ENCODE data around the gene DMBX1. TPM values are rescaled to one million over a fixed set of nuclear protein-coding genes. Genes with fewer than 3 reads are reported as not detected.

Gene DMBX1
- total and polyA plus RNA-seq, 9 of the 15 experiments (the other 6 are each of a cell fraction or from before 2014, with no cell fraction given) = 0.25 to 4.3 (median 1.0) TPM

DNA sequence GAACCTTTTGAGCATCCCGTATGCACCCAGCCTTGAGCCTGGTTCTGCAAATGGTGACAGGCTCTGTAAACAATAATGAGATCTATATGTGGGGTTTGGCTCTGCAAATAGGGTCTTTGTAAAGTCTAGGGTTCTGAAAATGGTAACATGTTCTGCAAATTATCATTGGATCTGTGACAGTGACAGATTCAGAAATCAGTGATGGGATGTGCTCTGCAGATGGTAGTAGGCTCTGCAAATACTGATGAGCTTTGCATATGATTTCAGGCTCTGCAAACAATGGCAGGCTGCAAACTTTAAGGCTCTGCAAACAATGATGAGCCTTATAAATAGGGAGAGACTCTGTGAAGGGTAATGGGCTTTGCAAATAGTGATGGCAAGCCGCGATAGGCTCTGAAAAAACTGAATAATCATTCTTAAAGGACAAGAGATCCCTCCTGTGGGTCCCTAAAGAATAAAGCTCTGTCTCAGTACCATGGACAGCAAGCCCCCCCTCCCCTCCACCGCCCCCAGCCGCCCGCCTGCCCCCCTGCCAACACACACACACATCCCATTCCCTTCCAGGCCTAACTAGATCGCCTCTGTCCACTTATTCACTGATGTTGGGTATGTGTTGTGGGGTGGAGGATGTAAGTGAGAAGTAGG is 17.7 kb upstream of the DMBX1 start:
- Histone ChIP-seq H2AFZ (ENCODE audit: low read depth, low read length) (no peak overlapping the region), H3K9me3 (replicated peaks; ENCODE audit: control insufficient read depth, insufficient read depth, low read depth, low read length) (no peaks in the 10 kb centered on the region), H3K4me1 (replicated peaks in 1 of 2; ENCODE audit: control insufficient read depth in 2 of 2, insufficient read depth in 2 of 2, low read length in 2 of 2) (peaks cover 0 to 16% of the 10 kb centered on the region in 2 experiments; a peak in 2 of 5 replicates), H3K79me2 (ENCODE audit: control insufficient read depth, insufficient read depth, low read length) (no peaks in the 10 kb centered on the region), H3K27me3 (ENCODE audit: control insufficient read depth in 2 of 2, insufficient read depth in 2 of 2, low read length in 2 of 2) (peaks cover 0 to 8% of the 10 kb centered on the region in 2 experiments; a peak in 2 of 5 replicates), H3K27ac (ENCODE audit: extremely low read depth, low read depth, low read length) (no peak overlapping the region), H3K4me3 (no peak overlapping the region), H4K20me1 (replicated peaks; ENCODE audit: control insufficient read depth, insufficient read depth, low read length) (no peaks in the 10 kb centered on the region), H3K9ac (ENCODE audit: insufficient read depth in 1 of 2, low read depth in 2 of 2, low read length in 2 of 2) (no peak overlapping the region), H3K4me2 (ENCODE audit: insufficient read depth, low read length) (no peak overlapping the region), H3K9me1 (ENCODE audit: control insufficient read depth, insufficient read depth, low read length) (no peaks in the 10 kb centered on the region), H3K36me3 (ENCODE audit: control insufficient read depth, insufficient read depth, low read length) (no peaks in the 10 kb centered on the region)
- BruUV-seq (replicated peaks) = no TSS peak
- CTCF ChIA-PET (ENCODE audit: low intra/inter-chr PET ratio) = interaction anchor here (1.1 kb wide), 1 partner anchor 25 kb away, joined by 3 read pairs; no protein-coding TSS in a partner anchor
- intact Hi-C loops (cut with micrococcal nuclease) = no loop called here
- 6% methylated on average over 4 of the region's 7 CpGs for WGBS (ENCODE audit: insufficient coverage, low coverage, missing lambda C conversion rate)
- FAIRE-seq = no peak
- POLR2A ChIA-PET = interaction anchor here (0.6 to 1.9 kb wide), 7 partner anchors 10 to 209 kb away, joined by 3 to 6 read pairs (median 3); no protein-coding TSS in a partner anchor
- ATAC-seq = no peak
- in situ Hi-C loops (cut with MboI) = no loop called here
- peak in 2 of 4 experiments; percentile 70 to 75 for DNase-seq (ENCODE audit: extremely low read depth in 1 of 4, low spot score in 3 of 4)
- TF ChIP-seq ZBTB7A (IDR thresholded peaks at IDR 0.05; ENCODE audit: borderline replicate concordance, control insufficient read depth, low read depth, low read length) = no peak
- TF ChIP-seq POLR3G (IDR thresholded peaks at IDR 0.05; ENCODE audit: extremely low read depth, insufficient read length, insufficient replicate concordance) = no peak
- TF ChIP-seq, protein P1, sequence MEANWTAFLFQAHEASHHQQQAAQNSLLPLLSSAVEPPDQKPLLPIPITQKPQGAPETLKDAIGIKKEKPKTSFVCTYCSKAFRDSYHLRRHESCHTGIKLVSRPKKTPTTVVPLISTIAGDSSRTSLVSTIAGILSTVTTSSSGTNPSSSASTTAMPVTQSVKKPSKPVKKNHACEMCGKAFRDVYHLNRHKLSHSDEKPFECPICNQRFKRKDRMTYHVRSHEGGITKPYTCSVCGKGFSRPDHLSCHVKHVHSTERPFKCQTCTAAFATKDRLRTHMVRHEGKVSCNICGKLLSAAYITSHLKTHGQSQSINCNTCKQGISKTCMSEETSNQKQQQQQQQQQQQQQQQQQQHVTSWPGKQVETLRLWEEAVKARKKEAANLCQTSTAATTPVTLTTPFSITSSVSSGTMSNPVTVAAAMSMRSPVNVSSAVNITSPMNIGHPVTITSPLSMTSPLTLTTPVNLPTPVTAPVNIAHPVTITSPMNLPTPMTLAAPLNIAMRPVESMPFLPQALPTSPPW (CRISPR knock-in tag; IDR thresholded peaks at IDR 0.05) = peak; percentile 75
- TF ChIP-seq, protein P2, sequence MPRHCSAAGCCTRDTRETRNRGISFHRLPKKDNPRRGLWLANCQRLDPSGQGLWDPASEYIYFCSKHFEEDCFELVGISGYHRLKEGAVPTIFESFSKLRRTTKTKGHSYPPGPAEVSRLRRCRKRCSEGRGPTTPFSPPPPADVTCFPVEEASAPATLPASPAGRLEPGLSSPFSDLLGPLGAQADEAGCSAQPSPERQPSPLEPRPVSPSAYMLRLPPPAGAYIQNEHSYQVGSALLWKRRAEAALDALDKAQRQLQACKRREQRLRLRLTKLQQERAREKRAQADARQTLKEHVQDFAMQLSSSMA (CRISPR knock-in tag; IDR thresholded peaks at IDR 0.05) = no peak
- TF ChIP-seq, protein P3, sequence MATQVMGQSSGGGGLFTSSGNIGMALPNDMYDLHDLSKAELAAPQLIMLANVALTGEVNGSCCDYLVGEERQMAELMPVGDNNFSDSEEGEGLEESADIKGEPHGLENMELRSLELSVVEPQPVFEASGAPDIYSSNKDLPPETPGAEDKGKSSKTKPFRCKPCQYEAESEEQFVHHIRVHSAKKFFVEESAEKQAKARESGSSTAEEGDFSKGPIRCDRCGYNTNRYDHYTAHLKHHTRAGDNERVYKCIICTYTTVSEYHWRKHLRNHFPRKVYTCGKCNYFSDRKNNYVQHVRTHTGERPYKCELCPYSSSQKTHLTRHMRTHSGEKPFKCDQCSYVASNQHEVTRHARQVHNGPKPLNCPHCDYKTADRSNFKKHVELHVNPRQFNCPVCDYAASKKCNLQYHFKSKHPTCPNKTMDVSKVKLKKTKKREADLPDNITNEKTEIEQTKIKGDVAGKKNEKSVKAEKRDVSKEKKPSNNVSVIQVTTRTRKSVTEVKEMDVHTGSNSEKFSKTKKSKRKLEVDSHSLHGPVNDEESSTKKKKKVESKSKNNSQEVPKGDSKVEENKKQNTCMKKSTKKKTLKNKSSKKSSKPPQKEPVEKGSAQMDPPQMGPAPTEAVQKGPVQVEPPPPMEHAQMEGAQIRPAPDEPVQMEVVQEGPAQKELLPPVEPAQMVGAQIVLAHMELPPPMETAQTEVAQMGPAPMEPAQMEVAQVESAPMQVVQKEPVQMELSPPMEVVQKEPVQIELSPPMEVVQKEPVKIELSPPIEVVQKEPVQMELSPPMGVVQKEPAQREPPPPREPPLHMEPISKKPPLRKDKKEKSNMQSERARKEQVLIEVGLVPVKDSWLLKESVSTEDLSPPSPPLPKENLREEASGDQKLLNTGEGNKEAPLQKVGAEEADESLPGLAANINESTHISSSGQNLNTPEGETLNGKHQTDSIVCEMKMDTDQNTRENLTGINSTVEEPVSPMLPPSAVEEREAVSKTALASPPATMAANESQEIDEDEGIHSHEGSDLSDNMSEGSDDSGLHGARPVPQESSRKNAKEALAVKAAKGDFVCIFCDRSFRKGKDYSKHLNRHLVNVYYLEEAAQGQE (IDR thresholded peaks at IDR 0.05; ENCODE audit: borderline replicate concordance) = peak; percentile 84
- TF ChIP-seq, protein P3 (CRISPR knock-in tag; IDR thresholded peaks at IDR 0.05; ENCODE audit: low read depth) = no peak
- no peak for TF ChIP-seq BDP1 (IDR thresholded peaks at IDR 0.05; ENCODE audit: insufficient read depth, insufficient read length)
- no peak for TF ChIP-seq NEUROD1 (IDR thresholded peaks at IDR 0.05; ENCODE audit: borderline replicate concordance, low read depth, low read length, partially characterized antibody)
- no peak for TF ChIP-seq NR2F6 (CRISPR knock-in tag; IDR thresholded peaks at IDR 0.05)
- no peak for TF ChIP-seq CBFB (CRISPR knock-in tag; IDR thresholded peaks at IDR 0.05)
